B cell (primary cell): Measurements from ENCODE around the gene DYNLT4. TPM values are rescaled to one million over a fixed set of nuclear protein-coding genes. Genes with fewer than 3 reads are reported as not detected.

Experiments
- ATAC-seq: fragments of 200-7000 bp; cut with Tn5 transposase; one replicate; pipeline ENCODE4 v1.10.0; 2021; ENCODE audit warnings: low read depth, mild to moderate bottlenecking, moderate number of reproducible peaks, moderate library complexity
- CTCF ChIA-PET: fragments of 350-600 bp; sonication (Branson Sonifier 250); formaldehyde crosslinking; loops from one replicate; lab custom pipeline; 2021; ENCODE audit warnings: antibody characterized with exemption, inconsistent platforms; lab: Charles Lee
- POLR2A ChIA-PET: fragments of 350-600 bp; sonication (Branson Sonifier 250); formaldehyde crosslinking; loops from one replicate; lab custom pipeline; 2021; ENCODE audit warnings: antibody characterized with exemption; lab: Charles Lee
- DNase-seq: peaks from one replicate; pipeline ENCODE4 v3.0.0; 2013
- H2AFZ ChIP-seq: 2 replicates; pipeline ENCODE4 v1.6.1; 2012; ENCODE audit warnings: mild to moderate bottlenecking, low read depth, low read length; ENCODE audit not compliant: insufficient read depth, poor library complexity, severe bottlenecking
- H3K27ac ChIP-seq, 2 donors: 1 replicate in 1 of 2; 2 replicates in 1 of 2; pipeline ENCODE4 v1.5.1; 2012 to 2013; ENCODE audit warnings: low read length in 2 of 2, mild to moderate bottlenecking in 2 of 2, moderate library complexity in 1 of 2
- H3K27me3 ChIP-seq, 4 experiments: fragments of 200-600 bp in 1 of 4; sonication (generic) in 1 of 4; replicated peaks in 1 of 4; 1 replicate in 2 of 4; 2 replicates in 2 of 4; pipeline versions ENCODE4 v1.6.1 to v1.7.0; 2013 to 2016; ENCODE audit warnings: low read length in 3 of 4, mild to moderate bottlenecking in 2 of 4, mixed read lengths in 1 of 4, moderate library complexity in 1 of 4; ENCODE audit not compliant: insufficient read depth in 4 of 4, control insufficient read depth in 3 of 4; ENCODE audit errors: control extremely low read depth in 1 of 4
- H3K36me3 ChIP-seq, 2 experiments: replicated peaks in 1 of 2; 1 replicate in 1 of 2; 2 replicates in 1 of 2; pipeline versions ENCODE4 v1.6.1 to v1.7.1; 2013; ENCODE audit warnings: low read length in 1 of 2; ENCODE audit not compliant: insufficient read depth in 2 of 2, control insufficient read depth in 1 of 2; ENCODE audit errors: control extremely low read depth in 1 of 2, extremely low read depth in 1 of 2
- H3K4me1 ChIP-seq, 2 donors: fragments of 200-600 bp in 1 of 2; sonication (generic) in 1 of 2; 1 replicate in 1 of 2; 2 replicates in 1 of 2; pipeline versions ENCODE4 v1.5.1 to v1.6.1; 2013 to 2017; ENCODE audit warnings: low read length in 2 of 2; ENCODE audit not compliant: control insufficient read depth in 2 of 2, insufficient read depth in 2 of 2
- H3K4me2 ChIP-seq: replicated peaks from 2 replicates; pipeline ENCODE3; 2012; ENCODE audit warnings: mild to moderate bottlenecking, low read depth, low read length; ENCODE audit not compliant: poor library complexity, severe bottlenecking
- H3K4me3 ChIP-seq, 5 experiments: fragments of 200-600 bp in 1 of 5; sonication (generic) in 1 of 5; 1 replicate in 3 of 5; 2 replicates in 2 of 5; pipeline versions ENCODE4 v1.5.1 to v1.7.0; 2011 to 2016; ENCODE audit warnings: low read length in 4 of 5, mild to moderate bottlenecking in 4 of 5, low read depth in 2 of 5, control low read depth in 1 of 5, moderate library complexity in 1 of 5; ENCODE audit not compliant: insufficient read depth in 1 of 5; ENCODE audit errors: control extremely low read depth in 1 of 5, extremely low read depth in 1 of 5
- H3K79me2 ChIP-seq: fragments of 200-600 bp; sonication (generic); one replicate; pipeline ENCODE4 v1.6.0; 2016; ENCODE audit warnings: low read length; ENCODE audit not compliant: control insufficient read depth, insufficient read depth
- H3K9ac ChIP-seq: fragments of 200-600 bp; sonication (generic); 2 replicates; pipeline ENCODE4 v1.6.1; 2017; ENCODE audit warnings: mild to moderate bottlenecking, low read length, moderate library complexity
- H3K9me3 ChIP-seq, 3 donors: one replicate each; pipeline versions ENCODE4 v1.6.1 to v1.7.1; 2013; ENCODE audit warnings: low read length in 2 of 3; ENCODE audit not compliant: control insufficient read depth in 2 of 3, insufficient read depth in 1 of 3; ENCODE audit errors: control extremely low read depth in 1 of 3
- H4K20me1 ChIP-seq: 2 replicates; pipeline ENCODE4 v1.6.0; 2012; ENCODE audit warnings: mild to moderate bottlenecking, low read length; ENCODE audit not compliant: insufficient read depth, control insufficient read depth, poor library complexity, severe bottlenecking
- H3K27ac Mint-ChIP-seq: one replicate; pipeline ENCODE4 v1.8.0; 2021; ENCODE audit warnings: mixed read lengths
- H3K27me3 Mint-ChIP-seq: one replicate; pipeline ENCODE4 v1.8.0; 2021; ENCODE audit warnings: mixed read lengths
- H3K4me1 Mint-ChIP-seq: one replicate; pipeline ENCODE4 v1.8.0; 2021; ENCODE audit warnings: mixed read lengths
- H3K4me3 Mint-ChIP-seq: one replicate; pipeline ENCODE4 v1.8.0; 2021; ENCODE audit warnings: mixed read lengths
- H3K9me3 Mint-ChIP-seq: one replicate; pipeline ENCODE4 v1.8.0; 2022; ENCODE audit warnings: mixed read lengths; ENCODE audit not compliant: insufficient read depth
- EZH2 ChIP-seq: IDR thresholded peaks from 2 replicates; pipeline ENCODE4 v1.6.1; 2012; ENCODE audit warnings: borderline replicate concordance, low read depth, mild to moderate bottlenecking, moderate library complexity, low read length; ENCODE audit not compliant: insufficient read depth, poor library complexity, severe bottlenecking
- WGBS: methylation state at CpG from one replicate; pipeline ENCODE4 v1.1.5; 2013; ENCODE audit warnings: missing lambda C conversion rate; ENCODE audit not compliant: insufficient coverage; 5-methylcytosine and 5-hydroxymethylcytosine counted together
- intact Hi-C: fragments of 100-400 bp; cut with micrococcal nuclease; formaldehyde crosslinking; loops from one replicate; pipeline ENCODE4 v1.10.0; 2022
- polyA plus RNA-seq: library from polyadenylated mRNA; depleted of rRNA; stranded (reverse); fragments of >200 nt; gene quantifications from 2 replicates; pipeline ENCODE4 v1.2.3, GENCODE V29; 2012
- total RNA-seq, 2 donors: library from RNA; stranded (reverse); fragments of 120-200 nt in 1 of 2; gene quantifications; 1 replicate in 1 of 2; 2 replicates in 1 of 2; pipeline versions ENCODE4 v1.2.3 to v1.2.4, GENCODE V29; 2013 to 2022
- TF ChIP-seq, protein P1 (sequence below): fragments of 200-600 bp; IDR thresholded peaks from one replicate; pipeline ENCODE4 v1.8.0; 2022; ENCODE audit warnings: antibody characterized with exemption, mild to moderate bottlenecking

The DYNLT4 gene
- total and polyA plus RNA-seq, 2 donors (not counting 1 experiment from before 2014, with no cell fraction given), result 0.19 to 0.39 TPM

DNA sequence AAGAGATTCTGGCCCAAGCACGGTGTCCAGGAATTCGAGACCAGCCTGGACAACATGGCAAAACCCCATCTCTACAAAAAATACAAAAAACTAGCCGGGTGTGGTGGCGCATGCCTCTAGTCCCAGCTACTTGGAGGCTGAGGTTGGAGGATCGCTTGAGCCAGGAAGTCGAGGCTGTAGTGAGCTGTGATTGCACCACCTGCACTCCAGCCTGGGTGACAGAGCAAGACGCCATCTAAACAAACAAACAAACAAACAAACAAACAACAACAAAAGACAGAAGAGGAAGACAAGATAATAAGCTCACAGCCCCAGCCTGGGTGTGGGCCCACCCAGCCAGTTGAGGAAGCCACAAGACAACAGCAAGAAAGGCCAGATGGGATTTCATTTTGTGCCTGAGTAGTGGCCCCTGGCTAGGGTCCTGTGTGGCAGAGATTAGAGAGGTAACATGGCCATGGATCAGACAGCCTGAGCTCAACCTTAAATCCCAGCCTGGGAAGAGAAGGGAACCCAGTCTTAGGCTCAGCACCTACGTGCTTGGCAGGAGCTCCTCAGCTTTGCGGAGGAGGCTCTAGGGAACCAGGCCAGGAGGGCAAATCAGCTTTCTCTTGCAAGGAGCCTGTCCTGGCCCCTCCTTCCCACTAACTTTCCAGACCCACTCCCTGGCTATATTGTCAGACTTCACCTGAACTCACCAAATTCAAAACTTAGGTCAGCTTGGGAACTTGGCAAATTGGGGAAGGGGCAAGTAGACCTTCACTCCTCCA lies 14.2 kb downstream of the DYNLT4 start:
- no peak overlapping the region for H3K4me3 ChIP-seq
- H2AFZ ChIP-seq, result no peak overlapping the region
- H3K4me2 ChIP-seq, result no peak overlapping the region
- no peaks in the 10 kb centered on the region for H3K9me3 ChIP-seq
- H3K27ac Mint-ChIP-seq, result no peak overlapping the region
- H3K27me3 Mint-ChIP-seq, result no peaks in the 10 kb centered on the region
- no peaks in the 10 kb centered on the region for H3K4me1 ChIP-seq
- ATAC-seq (no peak), DNase-seq (no peak)
- H3K27ac ChIP-seq, result no peak overlapping the region
- no peaks in the 10 kb centered on the region for H3K36me3 ChIP-seq
- H3K79me2 ChIP-seq, result no peaks in the 10 kb centered on the region
- WGBS, result 88% methylated on average over 5 of the region's 9 CpGs
- intact Hi-C loops, result no loop called here
- H4K20me1 ChIP-seq, result no peaks in the 10 kb centered on the region
- CTCF ChIA-PET, result interaction anchor here (0.7 to 3.4 kb wide), 12 partner anchors 8 to 509 kb away, joined by 3 to 24 read pairs (median 5); partner anchors contain the start of genes EIF2B3, HECTD3, RNU5D-1 and UROD
- TF ChIP-seq, protein P1, sequence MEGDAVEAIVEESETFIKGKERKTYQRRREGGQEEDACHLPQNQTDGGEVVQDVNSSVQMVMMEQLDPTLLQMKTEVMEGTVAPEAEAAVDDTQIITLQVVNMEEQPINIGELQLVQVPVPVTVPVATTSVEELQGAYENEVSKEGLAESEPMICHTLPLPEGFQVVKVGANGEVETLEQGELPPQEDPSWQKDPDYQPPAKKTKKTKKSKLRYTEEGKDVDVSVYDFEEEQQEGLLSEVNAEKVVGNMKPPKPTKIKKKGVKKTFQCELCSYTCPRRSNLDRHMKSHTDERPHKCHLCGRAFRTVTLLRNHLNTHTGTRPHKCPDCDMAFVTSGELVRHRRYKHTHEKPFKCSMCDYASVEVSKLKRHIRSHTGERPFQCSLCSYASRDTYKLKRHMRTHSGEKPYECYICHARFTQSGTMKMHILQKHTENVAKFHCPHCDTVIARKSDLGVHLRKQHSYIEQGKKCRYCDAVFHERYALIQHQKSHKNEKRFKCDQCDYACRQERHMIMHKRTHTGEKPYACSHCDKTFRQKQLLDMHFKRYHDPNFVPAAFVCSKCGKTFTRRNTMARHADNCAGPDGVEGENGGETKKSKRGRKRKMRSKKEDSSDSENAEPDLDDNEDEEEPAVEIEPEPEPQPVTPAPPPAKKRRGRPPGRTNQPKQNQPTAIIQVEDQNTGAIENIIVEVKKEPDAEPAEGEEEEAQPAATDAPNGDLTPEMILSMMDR, result no peak
- TF ChIP-seq EZH2, result no peak
- H3K27me3 ChIP-seq, result no peaks in the 10 kb centered on the region
- no peak overlapping the region for H3K4me3 Mint-ChIP-seq
- H3K4me1 Mint-ChIP-seq, result no peaks in the 10 kb centered on the region
- no peak overlapping the region for H3K9ac ChIP-seq
- no peaks in the 10 kb centered on the region for H3K9me3 Mint-ChIP-seq
- POLR2A ChIA-PET, result interaction anchor here (0.8 kb wide), 1 partner anchor 15 kb away, joined by 3 read pairs; no protein-coding TSS in a partner anchor
